Fibroblast of lung (primary cell): ENCODE measurements around the gene THBS1.

Source experiments
- EZH2 ChIP-seq: IDR thresholded peaks from 2 replicates; pipeline ENCODE4 v1.5.1; 2012; ENCODE audit warnings: low read length, control low read depth, mild to moderate bottlenecking; ENCODE audit errors: missing control alignments
- TF ChIP-seq, protein P1 (sequence below), 2 donors: IDR thresholded peaks in 1 of 2; conservative IDR thresholded peaks in 1 of 2; 1 replicate in 1 of 2; 2 replicates in 1 of 2; pipeline ENCODE4 v1.5.1; 2011 to 2012; ENCODE audit warnings: low read length in 2 of 2, control low read depth in 1 of 2, inconsistent platforms in 1 of 2, low read depth in 1 of 2, mild to moderate bottlenecking in 1 of 2

DNA sequence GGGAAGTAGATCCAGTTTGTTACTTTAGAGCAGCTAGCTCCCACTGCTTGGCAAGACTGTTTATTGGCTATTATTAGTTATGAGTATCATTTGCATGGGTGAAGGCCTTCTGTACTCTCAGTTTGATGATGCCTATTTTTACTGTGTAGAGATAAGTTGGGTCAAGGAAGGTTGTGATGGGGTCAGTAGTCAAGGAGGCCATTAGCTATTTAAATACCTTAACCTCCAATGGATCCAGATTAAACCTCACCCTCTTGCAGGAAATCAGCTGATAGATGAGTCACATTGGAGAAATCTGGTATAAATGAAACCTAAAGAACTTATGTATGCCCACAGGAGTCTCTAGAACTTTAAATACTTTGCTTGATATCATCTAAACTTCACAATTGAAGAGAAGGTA, 45.0 kb downstream of the THBS1 start:
- TF ChIP-seq, protein P1, sequence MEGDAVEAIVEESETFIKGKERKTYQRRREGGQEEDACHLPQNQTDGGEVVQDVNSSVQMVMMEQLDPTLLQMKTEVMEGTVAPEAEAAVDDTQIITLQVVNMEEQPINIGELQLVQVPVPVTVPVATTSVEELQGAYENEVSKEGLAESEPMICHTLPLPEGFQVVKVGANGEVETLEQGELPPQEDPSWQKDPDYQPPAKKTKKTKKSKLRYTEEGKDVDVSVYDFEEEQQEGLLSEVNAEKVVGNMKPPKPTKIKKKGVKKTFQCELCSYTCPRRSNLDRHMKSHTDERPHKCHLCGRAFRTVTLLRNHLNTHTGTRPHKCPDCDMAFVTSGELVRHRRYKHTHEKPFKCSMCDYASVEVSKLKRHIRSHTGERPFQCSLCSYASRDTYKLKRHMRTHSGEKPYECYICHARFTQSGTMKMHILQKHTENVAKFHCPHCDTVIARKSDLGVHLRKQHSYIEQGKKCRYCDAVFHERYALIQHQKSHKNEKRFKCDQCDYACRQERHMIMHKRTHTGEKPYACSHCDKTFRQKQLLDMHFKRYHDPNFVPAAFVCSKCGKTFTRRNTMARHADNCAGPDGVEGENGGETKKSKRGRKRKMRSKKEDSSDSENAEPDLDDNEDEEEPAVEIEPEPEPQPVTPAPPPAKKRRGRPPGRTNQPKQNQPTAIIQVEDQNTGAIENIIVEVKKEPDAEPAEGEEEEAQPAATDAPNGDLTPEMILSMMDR (conservative IDR thresholded peaks at IDR 0.05 in 1 of 2, IDR thresholded peaks at IDR 0.05 in 1 of 2; ENCODE audit: low read depth in 1 of 2, low read length in 2 of 2) = no peak
- no peak for TF ChIP-seq EZH2
